ENCODE results near the gene ECSCR. TPM values are rescaled to one million over a fixed set of nuclear protein-coding genes. Genes with fewer than 3 reads are reported as not detected.

The ECSCR gene
- total RNA-seq, 3 donors from 2014 or later (not counting 1 experiment from before 2014, with no cell fraction given) = 0.48 TPM; not detected in 2

DNA sequence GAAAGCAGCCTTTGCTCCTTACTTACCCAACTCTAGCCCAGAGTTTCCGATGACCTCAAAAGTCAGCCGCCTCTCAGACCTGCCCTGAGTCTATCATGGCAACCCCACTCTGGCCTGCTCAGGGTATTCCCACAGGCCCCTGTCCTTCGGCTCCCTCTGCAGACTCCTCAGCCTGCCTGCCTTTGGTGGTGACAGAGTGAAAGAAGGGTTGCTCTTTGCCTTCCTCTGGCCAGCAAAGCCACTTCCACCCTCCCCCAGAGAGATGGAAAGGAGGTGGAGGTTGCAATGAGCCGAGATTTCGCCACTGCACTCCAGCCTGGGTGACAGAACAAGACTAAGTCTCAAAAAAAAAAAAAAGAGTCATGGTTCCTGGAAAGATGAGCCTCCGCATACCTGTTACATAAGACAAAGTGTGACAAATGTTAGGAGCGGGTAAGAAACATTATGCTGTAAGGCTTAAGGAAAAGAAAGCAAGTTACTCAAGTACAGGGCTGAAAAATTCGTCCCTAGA lies 5.9 kb upstream of the ECSCR start:
- Histone ChIP-seq H3K27me3 (ENCODE audit: control insufficient read depth, insufficient read depth, low read length) (no peaks in the 10 kb centered on the region), H3K36me3 (ENCODE audit: control insufficient read depth, insufficient read depth, low read length) (no peaks in the 10 kb centered on the region), H3K9me3 (ENCODE audit: control insufficient read depth, insufficient read depth, low read length) (no peaks in the 10 kb centered on the region), H3K4me3 (ENCODE audit: low read length) (no peak overlapping the region), H3K4me1 (ENCODE audit: control insufficient read depth, insufficient read depth, low read length) (peaks cover 52% of the 10 kb centered on the region), H3K27ac (ENCODE audit: low read length) (no peak overlapping the region)
- H3K27ac Mint-ChIP-seq = peak overlapping the region; percentile 25 to 29
- 76% methylated on average over 7 of the region's 8 CpGs for WGBS (ENCODE audit: insufficient coverage)
- peak in 2 of 3 donors; percentile 30 to 40 for ATAC-seq
- H3K9me3 Mint-ChIP-seq = no peaks in the 10 kb centered on the region
- TF ChIP-seq, protein P1, sequence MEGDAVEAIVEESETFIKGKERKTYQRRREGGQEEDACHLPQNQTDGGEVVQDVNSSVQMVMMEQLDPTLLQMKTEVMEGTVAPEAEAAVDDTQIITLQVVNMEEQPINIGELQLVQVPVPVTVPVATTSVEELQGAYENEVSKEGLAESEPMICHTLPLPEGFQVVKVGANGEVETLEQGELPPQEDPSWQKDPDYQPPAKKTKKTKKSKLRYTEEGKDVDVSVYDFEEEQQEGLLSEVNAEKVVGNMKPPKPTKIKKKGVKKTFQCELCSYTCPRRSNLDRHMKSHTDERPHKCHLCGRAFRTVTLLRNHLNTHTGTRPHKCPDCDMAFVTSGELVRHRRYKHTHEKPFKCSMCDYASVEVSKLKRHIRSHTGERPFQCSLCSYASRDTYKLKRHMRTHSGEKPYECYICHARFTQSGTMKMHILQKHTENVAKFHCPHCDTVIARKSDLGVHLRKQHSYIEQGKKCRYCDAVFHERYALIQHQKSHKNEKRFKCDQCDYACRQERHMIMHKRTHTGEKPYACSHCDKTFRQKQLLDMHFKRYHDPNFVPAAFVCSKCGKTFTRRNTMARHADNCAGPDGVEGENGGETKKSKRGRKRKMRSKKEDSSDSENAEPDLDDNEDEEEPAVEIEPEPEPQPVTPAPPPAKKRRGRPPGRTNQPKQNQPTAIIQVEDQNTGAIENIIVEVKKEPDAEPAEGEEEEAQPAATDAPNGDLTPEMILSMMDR (IDR thresholded peaks at IDR 0.05) = no peak
- DNase-seq = no peak
- H3K27me3 Mint-ChIP-seq (ENCODE audit: low read depth in 2 of 2) = no peaks in the 10 kb centered on the region
- peak overlapping the region; percentile 68 for H3K4me3 Mint-ChIP-seq
- intact Hi-C loops (cut with micrococcal nuclease) = no loop called here
- peaks cover 42 to 54% of the 10 kb centered on the region in 2 donors for H3K4me1 Mint-ChIP-seq
- no peaks in the 10 kb centered on the region for H3K36me3 Mint-ChIP-seq

DNA sequence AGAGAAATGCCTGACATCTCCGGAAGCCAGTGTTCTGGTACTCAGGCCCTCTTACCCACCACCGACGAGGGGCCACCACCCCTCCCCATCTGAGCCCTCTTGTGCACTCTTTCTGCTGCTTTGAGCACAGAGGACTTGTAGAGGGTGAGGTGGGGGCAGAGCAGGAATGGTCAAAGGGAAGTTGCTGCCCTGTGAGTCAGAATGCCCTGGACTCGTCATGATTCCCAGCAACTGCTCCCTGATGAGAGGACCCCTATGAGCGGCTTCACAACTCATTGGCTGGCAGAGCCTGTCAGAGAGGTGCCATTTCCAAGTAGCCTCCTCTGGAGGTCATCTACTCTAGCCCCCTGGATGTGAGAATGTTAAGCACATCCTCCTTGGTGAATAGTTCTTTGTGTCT lies 845 bp downstream of the ECSCR start:
- DNase-seq = no peak
- ATAC-seq = no peak
- H3K27me3 ChIP-seq (ENCODE audit: control insufficient read depth, insufficient read depth, low read length) = no peaks in the 10 kb centered on the region
- 92% methylated on average over 5 of the region's 5 CpGs for WGBS (ENCODE audit: insufficient coverage)
- H3K4me1 Mint-ChIP-seq = peaks cover 27 to 37% of the 10 kb centered on the region in 2 donors
- H3K4me3 ChIP-seq (ENCODE audit: low read length) = no peak overlapping the region
- intact Hi-C loops (cut with micrococcal nuclease) = no loop called here
- TF ChIP-seq, protein P1 (IDR thresholded peaks at IDR 0.05) = no peak
- H3K27ac Mint-ChIP-seq = no peak overlapping the region
- no peaks in the 10 kb centered on the region for H3K36me3 Mint-ChIP-seq
- H3K27ac ChIP-seq (ENCODE audit: low read length) = no peak overlapping the region
- no peaks in the 10 kb centered on the region for H3K36me3 ChIP-seq (ENCODE audit: control insufficient read depth, insufficient read depth, low read length)
- no peak overlapping the region for H3K4me3 Mint-ChIP-seq
- no peaks in the 10 kb centered on the region for H3K9me3 ChIP-seq (ENCODE audit: control insufficient read depth, insufficient read depth, low read length)
- H3K4me1 ChIP-seq (ENCODE audit: control insufficient read depth, insufficient read depth, low read length) = peaks cover 37% of the 10 kb centered on the region
- H3K27me3 Mint-ChIP-seq (ENCODE audit: low read depth in 2 of 2) = no peaks in the 10 kb centered on the region
- no peaks in the 10 kb centered on the region for H3K9me3 Mint-ChIP-seq

DNA sequence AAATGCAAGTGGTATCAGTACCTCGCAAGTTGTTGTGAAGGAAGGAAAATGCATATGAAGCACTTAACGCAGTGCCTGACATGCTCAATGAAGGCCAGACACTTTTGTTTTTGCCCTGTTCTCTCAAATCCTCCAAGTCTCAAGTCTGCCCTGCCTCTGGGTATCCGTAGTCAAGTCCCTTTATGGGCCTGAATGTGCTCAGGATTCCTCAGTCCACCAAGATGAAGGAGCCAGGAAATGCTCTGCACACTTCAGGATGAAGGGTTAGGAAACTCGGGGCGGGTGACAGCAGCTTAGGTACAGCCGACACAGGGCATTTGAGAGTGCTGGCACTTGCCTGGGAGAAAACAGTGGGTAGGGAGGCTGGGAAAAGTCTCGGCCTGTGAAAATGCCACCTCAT lies 1.4 kb downstream of the ECSCR start:
- DNase-seq (no peak), ATAC-seq (no peak)
- no peaks in the 10 kb centered on the region for H3K36me3 Mint-ChIP-seq
- no peak overlapping the region for H3K4me3 ChIP-seq (ENCODE audit: low read length)
- no peaks in the 10 kb centered on the region for H3K9me3 ChIP-seq (ENCODE audit: control insufficient read depth, insufficient read depth, low read length)
- no peak overlapping the region for H3K4me3 Mint-ChIP-seq
- no peaks in the 10 kb centered on the region for H3K27me3 Mint-ChIP-seq (ENCODE audit: low read depth in 2 of 2)
- intact Hi-C loops (cut with micrococcal nuclease) = no loop called here
- H3K36me3 ChIP-seq (ENCODE audit: control insufficient read depth, insufficient read depth, low read length) = no peaks in the 10 kb centered on the region
- H3K9me3 Mint-ChIP-seq = no peaks in the 10 kb centered on the region
- peaks cover 37% of the 10 kb centered on the region for H3K4me1 ChIP-seq (ENCODE audit: control insufficient read depth, insufficient read depth, low read length)
- H3K4me1 Mint-ChIP-seq = peaks cover 32 to 42% of the 10 kb centered on the region in 2 donors
- 85% methylated on average over 7 of the region's 7 CpGs for WGBS (ENCODE audit: insufficient coverage)
- H3K27ac Mint-ChIP-seq = peak overlapping the region in 1 of 2 donors; percentile 48
- H3K27me3 ChIP-seq (ENCODE audit: control insufficient read depth, insufficient read depth, low read length) = no peaks in the 10 kb centered on the region
- H3K27ac ChIP-seq (ENCODE audit: low read length) = no peak overlapping the region
- TF ChIP-seq, protein P1 (IDR thresholded peaks at IDR 0.05) = no peak

DNA sequence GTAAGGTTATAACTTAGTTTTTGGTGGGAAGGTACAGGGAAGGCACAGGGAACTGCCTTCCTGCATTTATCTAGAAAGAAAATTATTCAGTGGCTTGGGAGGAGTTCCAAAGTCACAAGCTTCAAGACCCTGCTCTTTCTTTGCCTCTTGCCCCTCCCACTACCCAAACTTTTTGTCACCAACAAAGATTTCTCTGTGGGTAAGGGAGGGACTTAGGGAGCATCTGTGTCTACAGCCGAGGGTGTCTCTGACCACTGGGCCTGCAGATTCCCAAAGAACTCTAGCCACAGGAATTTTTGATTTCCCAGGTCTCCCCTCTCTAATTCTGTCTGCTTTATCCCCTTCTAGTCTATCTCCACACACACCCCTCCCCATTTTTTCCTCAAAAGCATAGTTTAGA lies 2.1 kb downstream of the ECSCR start:
- Mint-ChIP-seq H3K27ac (peak overlapping the region in 1 of 2 donors; percentile 48), H3K4me3 (no peak overlapping the region), H3K27me3 (ENCODE audit: low read depth in 2 of 2) (no peaks in the 10 kb centered on the region), H3K9me3 (no peaks in the 10 kb centered on the region), H3K4me1 (peaks cover 33 to 43% of the 10 kb centered on the region in 2 donors), H3K36me3 (no peaks in the 10 kb centered on the region)
- H3K9me3 ChIP-seq (ENCODE audit: control insufficient read depth, insufficient read depth, low read length) = no peaks in the 10 kb centered on the region
- ATAC-seq = no peak
- H3K4me3 ChIP-seq (ENCODE audit: low read length) = no peak overlapping the region
- WGBS (ENCODE audit: insufficient coverage) = 91% methylated on average over 1 of the region's 1 CpG
- no peak overlapping the region for H3K27ac ChIP-seq (ENCODE audit: low read length)
- intact Hi-C loops (cut with micrococcal nuclease) = no loop called here
- H3K4me1 ChIP-seq (ENCODE audit: control insufficient read depth, insufficient read depth, low read length) = peaks cover 37% of the 10 kb centered on the region
- DNase-seq = no peak
- TF ChIP-seq, protein P1 (IDR thresholded peaks at IDR 0.05) = no peak
- H3K27me3 ChIP-seq (ENCODE audit: control insufficient read depth, insufficient read depth, low read length) = no peaks in the 10 kb centered on the region
- no peaks in the 10 kb centered on the region for H3K36me3 ChIP-seq (ENCODE audit: control insufficient read depth, insufficient read depth, low read length)
